IMR-90 (cell line): Measurements from ENCODE around the gene SLC4A1AP. TPM values are rescaled to one million over a fixed set of nuclear protein-coding genes. Genes with fewer than 3 reads are reported as not detected.
A peak's percentile ranks its signal among the peaks of the same experiment; 100 is the strongest.

Experiments
- ATAC-seq: fragments of 200-7000 bp; cut with Tn5 transposase; 2 replicates; pipeline ENCODE4 v1.9.1; 2020; ENCODE audit warnings: low read depth, mild to moderate bottlenecking, moderate library complexity
- BruUV-seq: library from RNA; stranded (reverse); fragments of 400-500 nt; replicated peaks from 2 replicates; lab custom pipeline; 2021; lab: Mats Ljungman, UMichigan
- CTCF ChIA-PET: fragments of 300-600 bp; formaldehyde crosslinking; extraction: SDS; loops from one replicate; lab custom pipeline; 2021; ENCODE audit warnings: antibody characterized with exemption; lab: Yijun Ruan, JAX
- POLR2A ChIA-PET: fragments of 300-600 bp; sonication (Branson Sonifier 250); formaldehyde crosslinking; loops from one replicate; lab custom pipeline; 2022; ENCODE audit warnings: antibody characterized with exemption; ENCODE audit not compliant: unreplicated experiment; lab: Charles Lee
- DNase-seq: peaks from one replicate; pipeline ENCODE4 v3.0.0; 2013
- H2AFZ ChIP-seq: replicated peaks from 2 replicates; pipeline ENCODE3; 2013; ENCODE audit warnings: low read length, mild to moderate bottlenecking; ENCODE audit not compliant: poor library complexity
- H2AK5ac ChIP-seq: 2 replicates; pipeline ENCODE4 v1.6.1; 2013; ENCODE audit warnings: low read depth, low read length, inconsistent platforms
- H2AK9ac ChIP-seq: replicated peaks from 2 replicates; pipeline ENCODE3; 2013; ENCODE audit warnings: mild to moderate bottlenecking, low read depth, low read length, moderate library complexity; ENCODE audit not compliant: poor library complexity
- H2BK120ac ChIP-seq: 2 replicates; pipeline ENCODE4 v1.6.1; 2013; ENCODE audit warnings: low read depth, low read length, inconsistent platforms
- H2BK15ac ChIP-seq: 3 replicates; pipeline ENCODE4 v1.6.1; 2013; ENCODE audit warnings: low read depth, low read length, inconsistent platforms
- H2BK20ac ChIP-seq: 2 replicates; pipeline ENCODE4 v1.6.1; 2013; ENCODE audit warnings: low read depth, mild to moderate bottlenecking, inconsistent platforms, low read length, moderate library complexity
- H2BK5ac ChIP-seq: 2 replicates; pipeline ENCODE4 v1.6.1; 2013; ENCODE audit warnings: mild to moderate bottlenecking, low read depth, low read length, inconsistent platforms; ENCODE audit not compliant: poor library complexity, severe bottlenecking
- H3K14ac ChIP-seq: replicated peaks from 2 replicates; pipeline ENCODE4 v1.6.1; 2013; ENCODE audit warnings: low read depth, low read length, inconsistent platforms
- H3K18ac ChIP-seq: 2 replicates; pipeline ENCODE4 v1.6.1; 2013; ENCODE audit warnings: low read depth, low read length, control low read depth
- H3K23ac ChIP-seq: 2 replicates; pipeline ENCODE4 v1.6.1; 2013; ENCODE audit warnings: low read depth, low read length, inconsistent platforms
- H3K27ac ChIP-seq: 2 replicates; pipeline ENCODE4 v1.5.1; 2013; ENCODE audit warnings: mild to moderate bottlenecking, control low read depth, low read length; ENCODE audit not compliant: insufficient read depth
- H3K27me3 ChIP-seq: 2 replicates; pipeline ENCODE4 v1.6.1; 2013; ENCODE audit warnings: low read length; ENCODE audit not compliant: control insufficient read depth, insufficient read depth
- H3K36me3 ChIP-seq: 2 replicates; pipeline ENCODE4 v1.6.1; 2013; ENCODE audit warnings: low read length, mixed read lengths; ENCODE audit not compliant: control insufficient read depth, insufficient read depth
- H3K4ac ChIP-seq: 2 replicates; pipeline ENCODE4 v1.6.1; 2013; ENCODE audit warnings: low read depth, low read length, inconsistent platforms
- H3K4me1 ChIP-seq: 2 replicates; pipeline ENCODE4 v1.6.1; 2013; ENCODE audit warnings: low read length, mixed read lengths; ENCODE audit not compliant: control insufficient read depth, insufficient read depth
- H3K4me2 ChIP-seq: 2 replicates; pipeline ENCODE4 v1.6.1; 2013; ENCODE audit warnings: low read depth, mild to moderate bottlenecking, control low read depth, low read length, moderate library complexity
- H3K4me3 ChIP-seq: 2 replicates; pipeline ENCODE4 v1.5.1; 2013; ENCODE audit warnings: low read depth, mild to moderate bottlenecking, control low read depth, low read length, moderate library complexity; ENCODE audit not compliant: insufficient read depth
- H3K56ac ChIP-seq: 2 replicates; pipeline ENCODE4 v1.6.1; 2013; ENCODE audit warnings: low read length, inconsistent platforms; ENCODE audit not compliant: insufficient read depth; ENCODE audit errors: extremely low read depth
- H3K79me1 ChIP-seq, 2 experiments: 2 replicates each; pipeline ENCODE4 v1.6.1; 2013; ENCODE audit warnings: low read length in 2 of 2, inconsistent platforms in 1 of 2, low read depth in 1 of 2
- H3K9ac ChIP-seq: 2 replicates; pipeline ENCODE4 v1.6.1; 2013; ENCODE audit warnings: low read depth, low read length, control low read depth
- H3K9me1 ChIP-seq: 2 replicates; pipeline ENCODE4 v1.6.1; 2013; ENCODE audit warnings: low read length, inconsistent platforms; ENCODE audit not compliant: insufficient read depth
- H3K9me3 ChIP-seq: 2 replicates; pipeline ENCODE4 v1.6.1; 2013; ENCODE audit warnings: low read length; ENCODE audit not compliant: control insufficient read depth, insufficient read depth
- H4K20me1 ChIP-seq: 2 replicates; pipeline ENCODE4 v1.6.1; 2013; ENCODE audit warnings: low read length, inconsistent platforms; ENCODE audit not compliant: insufficient read depth
- H4K5ac ChIP-seq: 2 replicates; pipeline ENCODE4 v1.6.1; 2013; ENCODE audit warnings: mild to moderate bottlenecking, low read depth, low read length, control low read depth
- H4K8ac ChIP-seq, 2 experiments: 2 replicates each; pipeline ENCODE4 v1.6.1; 2013; ENCODE audit warnings: low read depth in 2 of 2, low read length in 2 of 2, control low read depth in 1 of 2, inconsistent platforms in 1 of 2
- H4K91ac ChIP-seq: 2 replicates; pipeline ENCODE4 v1.6.1; 2013; ENCODE audit warnings: low read depth, low read length, inconsistent platforms; ENCODE audit not compliant: insufficient read depth
- BHLHE40 ChIP-seq: fragments of 150-350 bp; IDR thresholded peaks from 2 replicates; pipeline ENCODE4 v1.6.1; 2016; ENCODE audit warnings: mild to moderate bottlenecking, low read depth, low read length
- CEBPB ChIP-seq: IDR thresholded peaks from 2 replicates; pipeline ENCODE4 v1.6.1; 2012; ENCODE audit warnings: low read depth, low read length, improper control_type of control experiment
- CHD1 ChIP-seq: IDR thresholded peaks from 2 replicates; pipeline ENCODE4 v1.6.1; 2012; ENCODE audit warnings: low read depth, low read length, improper control_type of control experiment
- CTCF ChIP-seq: conservative IDR thresholded peaks from 2 replicates; pipeline ENCODE4 v1.5.1; 2012; ENCODE audit warnings: mild to moderate bottlenecking, low read depth, low read length, improper control_type of control experiment
- FOS ChIP-seq: fragments of 150-350 bp; IDR thresholded peaks from 2 replicates; pipeline ENCODE4 v1.6.1; 2016; ENCODE audit warnings: low read depth, low read length
- MAZ ChIP-seq: IDR thresholded peaks from 2 replicates; pipeline ENCODE4 v1.6.1; 2012; ENCODE audit warnings: low read depth, mild to moderate bottlenecking, low read length, improper control_type of control experiment, moderate library complexity, borderline replicate concordance
- POLR2A ChIP-seq: IDR thresholded peaks from 2 replicates; pipeline ENCODE4 v1.6.1; 2012; ENCODE audit warnings: mild to moderate bottlenecking, low read depth, low read length
- RCOR1 ChIP-seq: IDR thresholded peaks from 2 replicates; pipeline ENCODE4 v1.6.1; 2012; ENCODE audit warnings: mild to moderate bottlenecking, low read length, improper control_type of control experiment; ENCODE audit not compliant: insufficient replicate concordance
- SMC3 ChIP-seq: fragments of 150-350 bp; IDR thresholded peaks from 2 replicates; pipeline ENCODE4 v1.6.1; 2016; ENCODE audit warnings: low read depth, mild to moderate bottlenecking, antibody characterized with exemption, low read length, moderate library complexity
- WGBS, 2 experiments: methylation state at CpG; one replicate each; pipeline versions ENCODE4 v1.1.5 to v1.1.7; 2013; ENCODE audit warnings: missing lambda C conversion rate in 2 of 2; ENCODE audit not compliant: insufficient read length in 1 of 2; ENCODE audit errors: extremely low coverage in 2 of 2; 5-methylcytosine and 5-hydroxymethylcytosine counted together
- dilution Hi-C: fragments of 300-500 bp; cut with HindIII; formaldehyde crosslinking; loops from one replicate; pipeline ENCODE4 v1.14.3; 2018; ENCODE audit warnings: low sequenced_read_pairs; ENCODE audit not compliant: unreplicated experiment
- in situ Hi-C: fragments of 300-500 bp; cut with MboI; formaldehyde crosslinking; loops from 3 replicates; pipeline ENCODE4 v1.14.3; 2019; ENCODE audit warnings: low sequenced_read_pairs, inconsistent platforms, mixed read lengths
- intact Hi-C: fragments of 100-400 bp; cut with micrococcal nuclease; formaldehyde crosslinking; loops from 2 replicates; pipeline ENCODE4 v1.10.0; 2022
- polyA plus RNA-seq, 3 experiments: library from polyadenylated mRNA; depleted of rRNA; stranded (reverse); fragments of >200 nt; gene quantifications; 2 replicates each; pipeline ENCODE4 v1.2.3, GENCODE V29; 2012; ENCODE audit warnings: low replicate concordance in 1 of 3
- total RNA-seq: library from RNA; depleted of rRNA; stranded (reverse); fragments of >200 nt; gene quantifications from 2 replicates; pipeline ENCODE4 v1.2.3, GENCODE V29; 2012

Gene SLC4A1AP
- total and polyA plus RNA-seq, 2 of the 4 experiments (the other 2 are of a cell fraction): 11.7 to 13.6 TPM

GRCh38 chr2:27715318-27716210, 51.9 kb downstream of the SLC4A1AP start:
- Histone ChIP-seq H2BK5ac (peak overlapping the region; percentile 28), H3K18ac (peak overlapping the region; percentile 79), H3K56ac (peak overlapping the region; percentile 49; the same call in 1 of the 2 replicates), H3K27ac (peak overlapping the region; percentile 45; the same call in 1 of the 2 replicates), H2AFZ (peak overlapping the region; percentile 87), H2AK9ac (peak overlapping the region; percentile 93), H3K9me3 (no peaks in the 10 kb centered on the region), H4K8ac (peak overlapping the region; percentile 85 to 94), H3K4me1 (peaks cover 9% of the 10 kb centered on the region), H3K23ac (peak overlapping the region; percentile 88; the same call in 1 of the 2 replicates), H3K14ac (peak overlapping the region; percentile 94), H3K27me3 (no peaks in the 10 kb centered on the region), H2BK120ac (peak overlapping the region; percentile 73; the same call in 1 of the 2 replicates), H3K36me3 (no peaks in the 10 kb centered on the region), H3K9ac (peak overlapping the region; percentile 75), H3K4ac (peak overlapping the region; percentile 90), H4K91ac (peak overlapping the region; percentile 84), H3K9me1 (peaks cover 14% of the 10 kb centered on the region), H3K79me1 (peaks cover 2 to 8% of the 10 kb centered on the region in 2 experiments; a peak in 2 of 4 replicates), H2BK20ac (peak overlapping the region; percentile 11; the same call in 1 of the 2 replicates), H4K5ac (peak overlapping the region; percentile 91), H2AK5ac (peak overlapping the region; percentile 84), H2BK15ac (peak overlapping the region; percentile 95; the same call in 2 of the 3 replicates), H3K4me3 (peak overlapping the region; percentile 50), H3K4me2 (peak overlapping the region; percentile 90), H4K20me1 (no peaks in the 10 kb centered on the region)
- in situ Hi-C loops: no loop called here
- TF ChIP-seq POLR2A (0 out of 2 replicates have a peak, but pooled peaks have one; percentile 28), CHD1 (no peak), CEBPB (no peak), MAZ (peak; percentile 61; the same call in 1 of the 2 replicates), FOS (no peak), SMC3 (no peak), BHLHE40 (no peak), CTCF (no peak), RCOR1 (no peak)
- dilution Hi-C loops: no loop called here
- no TSS peak for BruUV-seq
- CTCF ChIA-PET: interaction anchor here (2.0 kb wide), 1 partner anchor 8 kb away, joined by 7 read pairs; no protein-coding TSS in a partner anchor
- WGBS, 2 experiments: 2% methylated on average over 13 of the region's 51 CpGs; no CpG with 5 or more reads in 1 of the 2 experiments
- DNase-seq (peak; percentile 69), ATAC-seq (peak; percentile 66)
- POLR2A ChIA-PET: no interaction called here
- intact Hi-C loops: no loop called here
